HG02885 (cell line): ENCODE data around the gene THRB.

Experiments used
- ATAC-seq: cut with Tn5 transposase; IDR thresholded peaks from one replicate; pipeline ENCODE4 v1.9.1; 2021; ENCODE audit warnings: mild to moderate bottlenecking; ENCODE audit not compliant: unreplicated experiment, poor library complexity

THRB gene

DNA sequence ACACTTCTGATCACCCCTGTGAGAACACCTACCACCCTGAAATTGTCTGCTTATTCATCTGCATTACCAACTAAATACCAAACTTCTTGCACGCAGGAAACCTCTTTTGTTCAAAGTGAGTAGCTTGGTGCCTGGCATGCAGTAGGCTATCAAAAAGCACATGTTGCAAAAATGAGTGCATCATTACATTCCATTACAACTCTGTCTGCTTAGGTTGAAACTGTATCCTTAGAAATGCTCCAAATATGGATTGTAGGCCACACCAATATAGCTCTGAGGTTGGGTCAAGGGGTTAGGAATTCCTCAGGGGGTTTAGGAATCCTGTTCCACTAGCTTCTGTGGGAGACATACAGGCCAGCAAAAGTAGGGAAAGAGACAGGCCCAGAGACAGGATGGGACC is 107.2 kb downstream of the THRB start:
- ATAC-seq, result no peak

- no peak for ATAC-seq
These were observed 107.7 kb downstream of the THRB start for GRCh38 chr3:24387000-24387399.

DNA sequence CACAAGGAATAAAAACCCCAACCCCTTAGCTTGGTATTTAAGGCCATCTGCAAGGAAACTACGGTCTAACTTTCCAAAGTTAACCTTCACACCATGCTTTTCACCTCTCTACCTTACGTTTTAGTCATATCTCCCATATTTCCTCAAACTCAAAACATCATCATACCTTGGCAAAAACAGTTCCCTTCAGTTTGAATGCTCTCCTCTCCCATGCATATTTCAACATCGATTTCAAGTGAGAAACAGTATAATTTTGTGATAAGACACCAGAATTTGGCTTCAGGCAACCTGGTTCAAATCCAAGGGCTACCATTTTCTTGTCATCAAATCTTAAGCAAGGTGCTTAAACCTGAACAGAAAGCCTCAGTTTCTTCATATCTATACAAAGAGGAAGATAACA is 108.2 kb downstream of the THRB start:
- ATAC-seq, result no peak

- ATAC-seq, result no peak
These were observed 109.5 kb downstream of the THRB start for GRCh38 chr3:24385012-24385615.

GRCh38 chr3:24382647-24383046 is 112.0 kb downstream of the THRB start:
- ATAC-seq, result no peak

DNA sequence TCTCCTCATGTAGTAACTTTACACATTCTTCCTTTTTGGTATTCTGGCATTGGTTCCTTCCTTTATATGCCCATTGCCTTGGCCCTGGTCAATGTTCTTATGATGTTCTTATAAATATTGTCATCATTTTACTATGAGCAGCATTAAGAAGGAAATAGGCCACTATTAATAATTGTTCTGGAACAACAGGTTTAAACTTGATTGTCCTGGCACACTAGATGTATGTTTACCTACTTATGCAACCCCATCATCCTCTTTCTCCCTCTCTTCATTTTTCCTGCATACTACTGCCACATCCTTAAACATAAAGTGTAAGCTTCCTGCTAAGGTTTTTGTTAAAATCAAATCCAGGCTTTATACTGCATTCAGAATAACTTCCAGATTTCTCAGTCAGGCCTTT is 114.7 kb downstream of the THRB start:
- ATAC-seq, result no peak

DNA sequence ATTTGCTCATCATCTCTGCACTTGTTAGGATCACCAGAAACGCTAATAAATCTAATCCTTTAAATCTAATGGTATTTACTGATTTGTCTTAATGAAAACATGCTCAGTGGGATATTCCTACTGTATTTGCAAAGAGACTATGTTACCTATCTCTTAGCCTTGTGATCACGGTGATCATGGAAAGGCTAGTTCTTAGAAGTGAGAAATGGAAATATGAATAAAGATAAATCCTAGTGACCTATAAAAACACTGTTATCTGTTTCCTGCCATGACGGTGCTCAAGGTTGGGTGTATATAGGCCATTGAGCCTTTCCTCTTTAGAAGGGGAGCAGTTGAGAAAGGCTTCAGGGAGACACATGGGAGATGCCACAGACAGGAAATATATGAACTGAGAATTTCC is 116.3 kb downstream of the THRB start:
- ATAC-seq, result no peak

DNA sequence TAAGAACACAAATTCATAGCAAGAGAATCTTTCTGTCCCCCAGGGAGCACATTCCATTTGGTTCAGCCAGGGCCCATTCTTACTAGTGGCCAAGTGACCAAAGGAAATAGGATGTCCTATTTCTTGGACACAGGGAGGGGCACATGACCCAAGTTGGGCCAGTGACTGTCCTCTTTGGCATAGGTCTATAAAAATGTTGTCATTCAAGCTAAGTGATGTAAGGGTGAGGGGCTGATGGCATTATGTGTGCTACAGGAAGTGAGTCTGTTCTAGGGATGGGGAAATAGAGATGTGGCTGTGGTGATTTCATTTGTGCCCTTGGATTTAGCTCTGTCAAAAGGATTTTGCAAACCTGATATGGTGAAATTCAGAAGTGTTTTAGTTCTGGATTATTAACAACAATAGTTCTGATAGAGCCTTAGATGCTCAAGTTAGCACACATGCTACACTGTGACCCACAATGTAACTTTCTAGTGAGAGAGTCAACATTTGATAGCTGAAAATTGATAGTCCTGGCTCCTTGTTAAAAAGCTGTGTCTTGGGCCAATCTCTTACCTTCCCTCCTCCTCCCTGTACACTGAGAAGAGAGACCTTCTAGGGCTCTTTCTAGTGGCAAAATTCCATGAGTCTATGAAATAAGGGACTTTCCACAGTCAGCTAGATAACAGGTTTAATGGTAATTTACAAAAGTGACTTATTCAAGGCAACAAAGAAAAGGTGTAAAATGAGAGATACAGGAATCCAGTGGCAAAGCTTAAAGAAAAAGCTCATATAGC is 117.2 kb downstream of the THRB start:
- no peak for ATAC-seq

DNA sequence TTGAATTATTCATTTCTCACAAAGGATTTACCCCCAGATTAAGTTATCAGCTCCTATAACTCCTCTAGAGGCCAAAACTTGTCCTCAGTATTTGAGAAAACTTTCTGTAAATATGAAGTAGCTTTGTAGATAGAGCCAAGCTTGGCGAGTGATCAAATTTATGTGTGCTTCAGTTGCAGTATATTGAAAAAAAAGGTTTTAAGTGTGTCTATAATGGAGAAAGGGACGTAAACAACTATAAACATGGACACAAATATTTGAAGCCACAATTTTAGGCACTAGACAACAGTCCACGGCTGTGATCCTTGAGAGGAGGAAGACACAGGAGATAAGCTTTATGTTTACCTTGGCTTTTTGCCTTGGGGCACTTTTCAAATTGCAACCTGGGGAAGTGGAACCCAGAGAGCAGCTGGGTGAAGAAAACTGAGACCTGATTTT is 118.7 kb downstream of the THRB start:
- ATAC-seq, result no peak

DNA sequence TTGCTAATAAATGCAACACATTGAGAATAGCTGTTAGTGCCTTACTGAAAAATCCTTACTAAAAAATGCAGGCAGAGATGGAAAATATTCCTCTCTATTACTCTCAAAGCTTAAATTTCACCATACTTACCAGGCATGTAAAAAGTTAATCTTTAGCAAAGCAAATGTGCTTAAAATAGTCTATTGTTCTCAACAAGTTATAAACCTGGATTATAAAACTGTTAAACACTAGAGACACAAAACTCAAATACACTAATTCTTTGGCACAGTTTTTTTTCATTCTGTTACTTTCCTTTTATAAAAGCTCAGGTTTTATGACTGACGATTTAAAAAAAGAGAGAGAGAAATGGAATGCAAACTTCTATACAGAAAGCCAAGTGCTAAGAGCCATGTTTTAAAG is 119.8 kb downstream of the THRB start:
- no peak for ATAC-seq

- ATAC-seq, result no peak
These were observed 121.3 kb downstream of the THRB start for GRCh38 chr3:24373198-24373959.

GRCh38 chr3:24372559-24373197 is 122.0 kb downstream of the THRB start:
- no peak for ATAC-seq

GRCh38 chr3:24370352-24371090 is 124.1 kb downstream of the THRB start:
- no peak for ATAC-seq

DNA sequence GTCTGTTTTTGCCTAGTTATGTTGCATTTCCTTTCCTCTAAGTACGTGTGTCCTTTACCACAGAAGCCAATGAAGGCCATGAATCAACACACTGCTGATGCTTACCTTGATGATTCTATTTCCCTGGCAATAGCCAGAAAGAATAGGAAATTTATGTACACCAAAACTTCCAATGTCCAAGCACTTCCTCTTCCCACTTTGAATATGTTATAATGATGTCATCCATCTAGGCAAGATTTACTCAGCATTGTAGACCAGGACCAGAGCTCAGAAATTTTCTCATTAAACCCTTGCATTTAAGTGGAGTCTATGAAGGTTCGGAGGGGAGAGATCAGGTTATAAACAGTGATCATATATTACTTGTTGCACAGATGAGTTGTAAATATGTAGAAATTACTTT is 126.0 kb downstream of the THRB start:
- no peak for ATAC-seq

- ATAC-seq, result no peak
These were observed 126.9 kb downstream of the THRB start for GRCh38 chr3:24367664-24368264.

- ATAC-seq, result no peak
These were observed 127.4 kb downstream of the THRB start for GRCh38 chr3:24367216-24367615.

DNA sequence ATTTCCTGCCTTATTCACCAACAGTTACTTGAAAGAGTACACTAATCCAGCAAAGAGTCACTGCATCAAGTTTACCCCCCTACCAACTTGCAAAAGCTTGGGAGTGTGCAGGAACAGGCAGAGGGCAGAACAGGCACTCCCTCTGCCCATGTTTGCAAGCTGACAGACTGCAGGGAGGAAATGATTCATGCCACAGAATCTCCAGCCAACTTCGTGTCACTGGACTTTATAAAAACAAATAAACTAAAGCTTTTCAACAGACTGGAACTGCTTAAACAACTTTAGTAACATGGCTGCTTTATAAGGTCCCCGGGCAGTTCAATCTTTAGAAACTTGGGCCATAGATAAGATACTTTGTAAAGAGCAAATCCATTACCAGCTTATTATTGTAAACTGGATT is 129.5 kb downstream of the THRB start:
- no peak for ATAC-seq

DNA sequence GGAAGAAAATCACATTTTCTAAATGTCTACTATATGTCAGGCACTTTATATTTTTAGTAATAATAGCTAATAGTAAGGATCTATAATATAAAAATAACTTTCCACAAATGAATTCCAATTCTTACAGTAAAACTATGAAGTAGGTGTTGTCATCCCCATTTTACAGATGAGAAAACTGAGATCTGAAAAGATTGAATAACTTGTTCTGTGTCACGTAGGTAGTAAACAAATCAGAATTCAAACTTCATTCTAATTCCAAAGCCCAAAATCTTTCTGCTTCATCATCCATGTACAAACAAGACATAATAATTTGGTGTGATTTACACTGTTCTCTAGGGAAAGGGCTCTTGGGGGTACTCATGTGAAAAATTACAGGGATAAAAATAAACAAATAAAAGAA is 130.3 kb downstream of the THRB start:
- ATAC-seq, result no peak

DNA sequence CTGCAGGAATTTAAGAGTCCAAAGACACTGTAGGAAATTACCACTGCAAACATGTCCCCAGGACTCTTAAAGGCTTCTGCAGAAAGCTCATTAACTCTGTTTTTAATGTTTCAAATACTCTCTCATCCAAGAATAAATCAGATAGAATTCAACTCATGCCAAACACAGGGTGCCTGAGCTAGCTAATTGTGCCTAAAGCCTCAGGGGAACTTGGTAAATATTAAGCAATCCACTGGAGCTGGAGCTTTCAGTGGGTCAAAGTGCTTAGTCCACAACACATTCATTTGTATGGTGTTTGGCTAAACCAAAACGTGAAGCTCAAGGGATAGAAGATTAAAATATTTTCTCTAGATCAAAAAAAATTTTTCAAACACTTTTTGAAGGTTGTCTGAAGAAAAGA is 131.4 kb downstream of the THRB start:
- no peak for ATAC-seq

DNA sequence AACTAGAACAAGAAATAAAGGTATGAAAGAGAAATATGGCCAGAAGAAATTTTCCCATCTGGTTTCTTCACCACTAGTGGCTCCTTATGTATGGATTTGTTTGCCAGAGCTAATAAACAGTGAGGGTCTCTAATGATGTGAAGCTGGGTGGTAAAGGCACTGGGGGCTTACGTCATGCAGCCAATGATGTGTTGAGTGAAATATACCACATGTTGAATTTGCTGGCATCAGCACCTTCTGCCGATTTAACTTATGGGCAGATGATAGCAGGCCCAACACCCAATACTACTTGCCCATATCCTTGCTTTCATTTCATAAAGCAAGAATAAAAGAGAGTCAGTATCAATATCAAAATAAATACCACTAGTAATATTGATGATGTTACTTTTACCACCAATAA is 133.0 kb downstream of the THRB start:
- ATAC-seq, result no peak
